ENCODE data around the gene AHNAK.
"Not testable (repeated sequence)": the region's sequence is repeated elsewhere in the genome, so short reads cannot be mapped to it uniquely, and the experiment has no call there.

AHNAK gene

GRCh38 chr11:62452839-62453468 is 93.7 kb downstream of the AHNAK start:
- DNase-seq, result no peak

- no peak for DNase-seq
Measured at GRCh38 chr11:62452261-62452660, 94.3 kb downstream of the AHNAK start.

- DNase-seq, result no peak
Measured at GRCh38 chr11:62451241-62451621, 95.4 kb downstream of the AHNAK start.

- no peak for DNase-seq
Measured at GRCh38 chr11:62450543-62451240, 95.9 kb downstream of the AHNAK start.

GRCh38 chr11:62449912-62450311 is 96.7 kb downstream of the AHNAK start:
- DNase-seq, result not testable (repeated sequence)

GRCh38 chr11:62449451-62449851 is 97.2 kb downstream of the AHNAK start:
- DNase-seq, result peak; percentile 24

- DNase-seq, result no peak
Measured at GRCh38 chr11:62446091-62446490, 100.5 kb downstream of the AHNAK start.

GRCh38 chr11:62445314-62445740 is 101.3 kb downstream of the AHNAK start:
- DNase-seq, result no peak

GRCh38 chr11:62444835-62445234 is 101.8 kb downstream of the AHNAK start:
- DNase-seq, result peak; percentile 28

GRCh38 chr11:62444236-62444833 is 102.3 kb downstream of the AHNAK start:
- DNase-seq, result no peak

GRCh38 chr11:62443390-62444235 is 103.0 kb downstream of the AHNAK start:
- no peak for DNase-seq

- DNase-seq, result no peak
Measured at GRCh38 chr11:62439785-62440602, 106.6 kb downstream of the AHNAK start.

GRCh38 chr11:62438641-62439040 is 108.0 kb downstream of the AHNAK start:
- no peak for DNase-seq

GRCh38 chr11:62437616-62438015 is 109.0 kb downstream of the AHNAK start:
- no peak for DNase-seq

GRCh38 chr11:62435846-62436660 is 110.6 kb downstream of the AHNAK start:
- DNase-seq, result no peak

- no peak for DNase-seq
Measured at GRCh38 chr11:62433904-62434276, 112.7 kb downstream of the AHNAK start.

- no peak for DNase-seq
Measured at GRCh38 chr11:62433141-62433903, 113.3 kb downstream of the AHNAK start.

- no peak for DNase-seq
Measured at GRCh38 chr11:62432695-62433094, 113.9 kb downstream of the AHNAK start.

- no peak for DNase-seq
Measured at GRCh38 chr11:62431171-62431901, 115.3 kb downstream of the AHNAK start.

- no peak for DNase-seq
Measured at GRCh38 chr11:62430425-62430824, 116.2 kb downstream of the AHNAK start.

All from DMS53 (cell line).